HFF-Myc (cell line): ENCODE results near the gene TOP2A.

Source experiments
- DNase-seq: peaks from one replicate; pipeline ENCODE4 v3.0.0-alpha.2; 2011; ENCODE audit warnings: low read depth; ENCODE audit errors: extremely low read depth
- H3K4me3 ChIP-seq: replicated peaks from 2 replicates; pipeline ENCODE4 v1.5.1; 2011; ENCODE audit warnings: low read depth, mild to moderate bottlenecking, control low read depth, low read length
- CTCF ChIP-seq: IDR thresholded peaks from 2 replicates; pipeline ENCODE4 v1.5.1; 2012; ENCODE audit warnings: mild to moderate bottlenecking, low read depth, low read length, control low read depth; ENCODE audit errors: missing control alignments

TOP2A gene

GRCh38 chr17:40361063-40361924 is 56.4 kb downstream of the TOP2A start:
- DNase-seq, result no peak
- TF ChIP-seq CTCF, result no peak
- H3K4me3 ChIP-seq, result no peak overlapping the region

GRCh38 chr17:40360091-40360490 is 57.6 kb downstream of the TOP2A start:
- no peak for TF ChIP-seq CTCF
- no peak for DNase-seq
- H3K4me3 ChIP-seq, result no peak overlapping the region

- no peak for DNase-seq
- H3K4me3 ChIP-seq, result no peak overlapping the region
- peak; percentile 88 for TF ChIP-seq CTCF
These were observed 59.2 kb downstream of the TOP2A start for GRCh38 chr17:40358323-40359038.

GRCh38 chr17:40356990-40357881 is 60.5 kb downstream of the TOP2A start:
- H3K4me3 ChIP-seq, result no peak overlapping the region
- TF ChIP-seq CTCF, result no peak
- DNase-seq, result no peak

GRCh38 chr17:40355804-40356758 is 61.6 kb downstream of the TOP2A start:
- no peak overlapping the region for H3K4me3 ChIP-seq
- TF ChIP-seq CTCF, result no peak
- no peak for DNase-seq
